GM18951 (cell line): ENCODE data around the gene ITGA2.

Source experiments
- POLR2A ChIP-seq: IDR thresholded peaks from 4 replicates; pipeline ENCODE4 v1.6.1; 2011; ENCODE audit warnings: mild to moderate bottlenecking; ENCODE audit not compliant: insufficient read length, insufficient read depth; ENCODE audit errors: extremely low read depth
- in situ Hi-C: fragments of 300-500 bp; cut with MboI; formaldehyde crosslinking; loops from one replicate; pipeline ENCODE4 v1.12.0; 2022; ENCODE audit warnings: low sequenced_read_pairs, mixed read lengths, inconsistent platforms; ENCODE audit not compliant: unreplicated experiment

Gene ITGA2

GRCh38 chr5:53114988-53115387 lies 125.8 kb downstream of the ITGA2 start:
- no peak for TF ChIP-seq POLR2A
- in situ Hi-C loops: no loop called here

- TF ChIP-seq POLR2A: no peak
These were observed 127.4 kb downstream of the ITGA2 start for GRCh38 chr5:53116597-53116996.

DNA sequence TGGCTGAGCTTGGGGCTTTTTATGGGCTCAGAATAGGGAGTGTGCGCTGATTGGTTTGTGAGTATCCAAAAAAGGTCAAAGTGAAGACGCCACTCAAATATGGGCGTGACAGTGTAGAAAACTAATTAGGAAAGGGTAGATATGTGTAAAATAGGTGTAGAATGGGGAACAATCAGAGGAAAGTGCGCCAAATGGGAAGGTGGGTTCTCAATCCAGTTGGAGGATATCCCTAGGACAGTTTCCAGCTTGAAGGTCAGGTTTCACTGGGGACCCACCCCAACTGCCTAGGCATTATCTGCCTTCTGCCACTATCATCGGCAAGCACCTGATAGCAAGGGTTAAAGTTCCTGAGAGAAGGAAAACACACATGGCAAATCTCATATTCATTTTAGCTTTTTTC lies 129.7 kb downstream of the ITGA2 start:
- in situ Hi-C loops: no loop called here
- no peak for TF ChIP-seq POLR2A

More at GRCh38 chr5:53116597-53116996, 127.4 kb downstream of the ITGA2 start:
- in situ Hi-C loops: no loop called here

DNA sequence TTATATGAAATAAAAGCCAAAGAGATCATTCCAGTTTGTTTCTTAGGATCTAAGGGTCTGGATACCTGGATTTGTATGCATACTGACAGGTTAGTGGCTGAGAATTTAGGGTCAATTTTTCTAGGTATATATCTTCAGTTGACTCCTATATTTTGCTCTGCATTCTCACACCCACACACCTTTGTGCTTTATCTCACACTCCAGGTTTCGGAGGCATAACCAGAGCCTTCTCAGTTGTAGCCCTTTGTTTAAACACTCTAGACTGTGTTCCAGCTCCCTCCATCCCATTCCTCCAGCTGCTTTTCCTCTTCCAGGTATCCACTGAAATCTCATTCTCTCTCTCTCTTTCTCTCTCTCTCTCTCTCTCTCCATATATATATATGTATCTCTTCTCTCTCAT lies 131.0 kb downstream of the ITGA2 start:
- TF ChIP-seq POLR2A: no peak
- in situ Hi-C loops: no loop called here

DNA sequence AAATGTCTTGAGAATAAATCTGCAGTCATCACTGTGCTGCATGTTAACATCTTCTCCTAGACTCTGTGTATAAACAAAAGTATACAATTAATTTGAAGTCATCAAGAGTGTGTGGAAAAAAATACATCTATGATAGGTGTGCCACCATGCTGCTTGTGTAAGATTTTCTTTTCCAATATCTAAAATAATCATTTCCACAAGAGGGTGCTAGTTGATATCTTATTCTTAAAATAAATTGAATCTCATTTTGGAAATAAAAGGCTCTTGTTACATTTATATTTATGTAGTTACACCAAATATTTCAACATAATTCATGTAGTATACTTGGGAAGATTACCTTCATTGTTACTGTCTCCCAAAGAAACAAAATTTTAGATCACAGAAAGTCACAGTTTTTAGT lies 134.6 kb downstream of the ITGA2 start:
- in situ Hi-C loops: no loop called here
- no peak for TF ChIP-seq POLR2A

- in situ Hi-C loops: no loop called here
- no peak for TF ChIP-seq POLR2A
These were observed 137.4 kb downstream of the ITGA2 start for GRCh38 chr5:53126521-53126920.

DNA sequence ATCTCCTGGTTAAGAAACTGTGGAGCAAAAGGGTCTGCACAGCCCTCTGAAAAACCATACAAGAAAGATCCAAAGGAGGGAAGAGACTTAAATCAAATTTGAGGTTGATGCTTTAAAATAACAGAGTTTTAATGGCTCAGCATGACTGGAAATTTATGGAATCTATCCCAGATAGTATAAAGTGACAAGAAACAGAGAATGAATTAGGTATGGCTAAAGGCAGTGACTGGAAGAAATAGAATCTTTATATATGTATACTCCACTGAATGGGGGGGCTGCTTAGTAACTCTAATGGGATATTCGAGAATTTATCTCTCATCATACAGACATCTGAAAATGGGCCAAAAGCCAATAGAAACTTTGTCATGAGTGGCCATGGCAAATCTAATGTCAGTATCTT lies 138.0 kb downstream of the ITGA2 start:
- TF ChIP-seq POLR2A: no peak

GRCh38 chr5:53128481-53128880 lies 139.3 kb downstream of the ITGA2 start:
- in situ Hi-C loops: no loop called here
- no peak for TF ChIP-seq POLR2A

More for the DNA sequence above, 138.0 kb downstream of the ITGA2 start:
- in situ Hi-C loops: no loop called here

DNA sequence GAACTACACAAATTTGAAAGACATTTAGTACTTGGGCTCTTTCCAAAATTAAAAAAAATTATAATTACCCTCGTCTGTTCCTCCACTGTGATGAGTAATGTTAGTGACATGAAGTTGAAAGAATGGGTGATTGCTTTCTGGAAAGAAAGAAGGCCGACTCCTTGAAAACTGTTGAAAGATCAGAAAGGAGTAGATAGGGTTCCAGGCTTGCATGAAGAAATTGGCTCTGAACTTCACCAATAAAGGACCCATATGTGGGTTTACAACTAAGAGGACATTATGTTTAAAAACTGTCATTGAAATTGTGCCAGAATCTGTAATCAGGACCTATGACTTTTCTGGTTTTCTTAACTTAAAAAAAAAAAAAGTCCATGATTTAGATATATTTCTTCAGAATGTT lies 141.1 kb downstream of the ITGA2 start:
- in situ Hi-C loops: no loop called here
- TF ChIP-seq POLR2A: no peak

DNA sequence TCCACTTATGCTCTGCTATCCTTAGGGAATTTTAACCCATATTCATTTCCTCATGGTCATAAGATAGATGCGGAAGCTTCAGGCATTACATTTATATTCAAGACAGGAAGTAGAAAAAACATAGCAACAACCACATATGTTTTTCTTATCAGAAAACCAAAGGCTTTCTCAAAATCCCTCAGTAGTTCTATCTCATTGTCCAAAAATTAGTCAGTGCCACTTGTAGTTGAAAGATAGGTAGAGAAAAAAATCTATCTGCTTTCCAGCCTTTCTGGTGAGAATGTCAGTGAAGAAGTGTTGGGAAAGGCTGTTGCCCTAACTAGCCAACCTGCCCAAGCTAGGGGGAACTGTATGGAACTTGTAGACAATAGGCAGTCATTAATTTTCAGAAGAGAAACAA lies 143.9 kb downstream of the ITGA2 start:
- in situ Hi-C loops: no loop called here
- TF ChIP-seq POLR2A: no peak
